Stimulated activated naive CD8-positive, alpha-beta T cell treated with anti-CD3 and anti-CD28 coated beads, Interleukin-15, amount 100 ng/mL, for 72 hours (primary cell): ENCODE measurements around the gene ZNF366.

Source experiments
- ATAC-seq: fragments of 150-1000 bp; cut with Tn5 transposase; 2 replicates; pipeline ENCODE4 v1.10.0; 2021; ENCODE audit warnings: mild to moderate bottlenecking, moderate library complexity
- DNase-seq, 2 donors: peaks; one replicate each; pipeline ENCODE4 v3.0.0; 2021 to 2022
- H3K27ac Mint-ChIP-seq, 2 donors: one replicate each; pipeline ENCODE4 v1.8.0; 2022; ENCODE audit warnings: mild to moderate bottlenecking in 2 of 2, mixed read lengths in 2 of 2, moderate library complexity in 2 of 2
- H3K27me3 Mint-ChIP-seq: one replicate; pipeline ENCODE4 v1.8.0; 2022; ENCODE audit warnings: mixed read lengths
- H3K4me1 Mint-ChIP-seq: one replicate; pipeline ENCODE4 v1.8.0; 2022; ENCODE audit warnings: mild to moderate bottlenecking, mixed read lengths
- H3K4me3 Mint-ChIP-seq, 2 donors: one replicate each; pipeline ENCODE4 v1.8.0; 2022; ENCODE audit warnings: mild to moderate bottlenecking in 2 of 2, mixed read lengths in 2 of 2, moderate library complexity in 1 of 2
- H3K9me3 Mint-ChIP-seq, 2 donors: one replicate each; pipeline ENCODE4 v1.8.0; 2022; ENCODE audit warnings: mixed read lengths in 2 of 2

The ZNF366 gene

GRCh38 chr5:72508241-72509170, 1.3 kb upstream of the ZNF366 start:
- no peak for DNase-seq
- H3K9me3 Mint-ChIP-seq, result no peaks in the 10 kb centered on the region
- no peak overlapping the region for H3K4me3 Mint-ChIP-seq
- no peak for ATAC-seq
- peaks cover 7% of the 10 kb centered on the region for H3K4me1 Mint-ChIP-seq
- H3K27me3 Mint-ChIP-seq, result peaks cover 68% of the 10 kb centered on the region
- peak overlapping the region in 1 of 2 donors; percentile 49 for H3K27ac Mint-ChIP-seq

DNA sequence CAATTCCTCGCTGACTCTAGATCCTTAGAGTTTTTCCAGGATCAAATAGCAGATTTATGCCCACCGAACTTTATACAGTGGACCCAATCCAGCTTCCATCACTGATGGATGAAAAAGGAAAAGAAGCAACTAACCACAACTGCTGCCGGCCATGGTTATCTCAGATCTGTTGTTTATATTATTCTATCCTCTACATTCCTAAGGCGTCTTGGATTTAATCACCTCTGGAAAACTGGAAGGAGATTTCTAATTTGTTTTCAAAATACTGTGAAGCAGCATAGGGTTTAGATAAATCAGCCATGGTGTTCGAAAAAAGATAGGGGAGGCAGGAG, 663 bp upstream of the ZNF366 start:
- Mint-ChIP-seq H3K4me1 (peaks cover 7% of the 10 kb centered on the region), H3K9me3 (no peaks in the 10 kb centered on the region), H3K4me3 (no peak overlapping the region), H3K27ac (no peak overlapping the region), H3K27me3 (peaks cover 65% of the 10 kb centered on the region)
- ATAC-seq (no peak), DNase-seq (no peak)

- H3K9me3 Mint-ChIP-seq, result no peaks in the 10 kb centered on the region
- peaks cover 48% of the 10 kb centered on the region for H3K27me3 Mint-ChIP-seq
- ATAC-seq (no peak), DNase-seq (no peak)
- peaks cover 6% of the 10 kb centered on the region for H3K4me1 Mint-ChIP-seq
- H3K27ac Mint-ChIP-seq, result no peak overlapping the region
- no peak overlapping the region for H3K4me3 Mint-ChIP-seq
Measured at GRCh38 chr5:72506158-72506549, 1.1 kb downstream of the ZNF366 start.

- ATAC-seq (no peak), DNase-seq (no peak)
- H3K27ac Mint-ChIP-seq, result no peak overlapping the region
- H3K27me3 Mint-ChIP-seq, result peaks cover 46% of the 10 kb centered on the region
- no peak overlapping the region for H3K4me3 Mint-ChIP-seq
- no peaks in the 10 kb centered on the region for H3K9me3 Mint-ChIP-seq
- H3K4me1 Mint-ChIP-seq, result peaks cover under 1% of the 10 kb centered on the region
Measured at GRCh38 chr5:72505539-72506157, 1.6 kb downstream of the ZNF366 start.

DNA sequence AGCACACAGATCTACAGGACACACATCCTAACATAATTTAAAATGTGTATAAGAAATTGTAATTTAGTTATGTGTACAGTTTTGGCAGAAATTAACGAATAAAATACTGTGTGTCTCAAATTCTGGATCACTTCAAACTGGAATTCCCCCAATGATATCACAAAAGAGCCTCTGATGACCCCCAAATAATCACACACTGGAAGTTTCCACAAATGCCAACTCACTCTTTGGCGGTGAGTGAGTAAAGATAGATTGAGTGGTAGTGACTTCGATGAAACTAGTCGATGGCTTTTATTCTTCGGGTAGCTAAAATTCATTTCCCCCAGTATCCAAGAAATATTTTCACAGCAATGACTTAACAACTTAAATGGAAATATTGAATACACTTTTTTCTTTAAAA, 2.2 kb downstream of the ZNF366 start:
- Mint-ChIP-seq H3K27ac (no peak overlapping the region), H3K4me3 (no peak overlapping the region), H3K9me3 (no peaks in the 10 kb centered on the region), H3K27me3 (peaks cover 46% of the 10 kb centered on the region), H3K4me1 (no peaks in the 10 kb centered on the region)
- no peak for ATAC-seq
- no peak for DNase-seq

DNA sequence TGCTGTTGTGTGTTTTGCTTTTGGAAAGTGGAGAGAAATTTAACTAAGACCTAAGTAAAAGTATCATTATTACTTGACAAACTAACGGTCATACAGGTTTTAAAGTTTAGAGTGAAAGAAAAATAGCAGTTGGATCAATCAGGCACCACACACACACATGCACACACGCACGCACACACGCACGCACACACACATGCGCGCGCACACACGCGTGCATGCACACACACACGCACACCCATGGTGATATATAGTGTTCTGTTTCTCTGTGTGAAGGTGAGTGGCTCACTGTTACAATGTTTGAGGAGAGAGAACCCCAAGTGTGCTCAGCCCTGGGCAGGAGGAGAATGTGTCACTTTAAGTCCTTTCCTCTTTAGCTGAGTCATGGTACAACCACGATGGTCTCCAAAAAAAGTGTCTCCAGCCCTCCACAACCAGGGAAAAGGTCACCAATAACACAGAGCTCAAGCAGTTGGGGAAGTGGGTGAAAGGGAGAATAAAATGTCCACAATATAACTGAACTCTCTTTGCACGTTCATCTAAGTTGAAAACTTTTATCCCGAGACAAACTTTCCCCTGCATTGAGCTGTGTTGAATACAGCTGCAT, 3.2 kb downstream of the ZNF366 start:
- peaks cover 46% of the 10 kb centered on the region for H3K27me3 Mint-ChIP-seq
- H3K27ac Mint-ChIP-seq, result no peak overlapping the region
- H3K4me3 Mint-ChIP-seq, result no peak overlapping the region
- DNase-seq (no peak), ATAC-seq (no peak)
- H3K4me1 Mint-ChIP-seq, result no peaks in the 10 kb centered on the region
- no peaks in the 10 kb centered on the region for H3K9me3 Mint-ChIP-seq

DNA sequence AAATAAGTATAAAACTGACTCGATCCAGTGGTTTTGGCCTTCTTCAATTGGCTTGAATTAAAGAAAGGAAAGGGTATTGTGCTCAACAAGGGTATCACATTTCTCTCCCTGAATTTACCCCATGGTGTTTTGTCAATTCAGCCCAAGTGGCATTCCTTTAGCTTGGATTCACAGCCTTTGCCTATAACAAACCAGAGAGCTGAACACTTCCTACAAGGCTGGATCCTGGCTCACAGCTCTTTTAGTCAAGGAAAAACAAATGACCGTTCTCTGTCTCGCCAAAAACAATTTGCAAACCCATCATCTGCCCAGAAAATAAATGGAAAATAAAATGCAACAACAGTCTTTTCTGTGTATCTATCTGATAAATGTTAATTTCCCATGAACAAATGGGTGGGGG, 5.7 kb downstream of the ZNF366 start:
- Mint-ChIP-seq H3K4me1 (no peaks in the 10 kb centered on the region), H3K4me3 (no peak overlapping the region), H3K9me3 (no peaks in the 10 kb centered on the region), H3K27me3 (peaks cover 39% of the 10 kb centered on the region), H3K27ac (no peak overlapping the region)
- no peak for ATAC-seq
- no peak for DNase-seq

GRCh38 chr5:72499730-72500129, 7.5 kb downstream of the ZNF366 start:
- Mint-ChIP-seq H3K27ac (no peak overlapping the region), H3K9me3 (no peaks in the 10 kb centered on the region), H3K4me3 (no peak overlapping the region), H3K4me1 (no peaks in the 10 kb centered on the region), H3K27me3 (peaks cover 42% of the 10 kb centered on the region)
- ATAC-seq (no peak), DNase-seq (no peak)

GRCh38 chr5:72499090-72499489, 8.1 kb downstream of the ZNF366 start:
- Mint-ChIP-seq H3K4me3 (no peak overlapping the region), H3K4me1 (no peaks in the 10 kb centered on the region), H3K9me3 (no peaks in the 10 kb centered on the region), H3K27me3 (peaks cover 41% of the 10 kb centered on the region), H3K27ac (no peak overlapping the region)
- ATAC-seq (no peak), DNase-seq (no peak)

DNA sequence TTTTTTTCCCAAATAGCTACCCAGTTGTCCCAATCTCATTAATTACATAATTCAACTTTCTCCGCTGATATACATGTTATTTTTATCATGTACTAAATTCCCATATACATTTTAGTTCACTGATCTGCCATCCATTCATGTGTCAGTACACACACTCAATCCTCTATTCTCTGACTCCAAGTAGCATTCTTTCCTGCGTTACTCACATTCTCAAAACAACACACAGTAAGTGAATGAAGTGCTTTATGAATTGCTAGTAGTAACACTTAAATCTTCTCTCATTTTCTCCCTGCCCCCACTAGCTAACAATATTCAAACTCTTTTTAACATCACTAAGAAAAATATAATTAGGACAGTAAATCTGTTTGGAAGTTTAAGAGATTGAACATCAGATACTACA, 8.9 kb downstream of the ZNF366 start:
- H3K27ac Mint-ChIP-seq, result no peak overlapping the region
- ATAC-seq (no peak), DNase-seq (no peak)
- H3K4me1 Mint-ChIP-seq, result no peaks in the 10 kb centered on the region
- H3K9me3 Mint-ChIP-seq, result no peaks in the 10 kb centered on the region
- no peak overlapping the region for H3K4me3 Mint-ChIP-seq
- H3K27me3 Mint-ChIP-seq, result peaks cover 33% of the 10 kb centered on the region

- Mint-ChIP-seq H3K27me3 (peaks cover 33% of the 10 kb centered on the region), H3K4me3 (no peak overlapping the region), H3K4me1 (no peaks in the 10 kb centered on the region), H3K9me3 (no peaks in the 10 kb centered on the region), H3K27ac (no peak overlapping the region)
- ATAC-seq (no peak), DNase-seq (no peak)
Measured at GRCh38 chr5:72497823-72498222, 9.4 kb downstream of the ZNF366 start.

DNA sequence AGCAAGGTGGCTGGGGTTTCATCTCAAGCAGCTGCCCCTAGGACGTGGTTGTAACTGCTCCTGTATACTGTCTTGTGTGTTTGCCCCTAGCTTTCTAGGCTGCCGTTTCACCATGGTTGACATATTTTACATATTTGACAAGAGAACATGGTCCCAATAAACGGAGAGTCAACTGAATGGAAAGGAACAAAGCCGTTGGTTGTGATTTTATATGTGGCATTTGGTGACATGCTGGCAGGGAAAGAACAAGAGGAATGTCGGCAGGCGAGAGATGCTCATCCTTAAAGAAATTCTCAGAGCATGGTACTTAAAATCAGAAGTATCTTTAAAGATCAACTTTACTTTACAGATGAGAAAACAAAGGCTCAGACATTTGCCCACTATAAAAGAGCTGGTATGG, 11.8 kb downstream of the ZNF366 start:
- Mint-ChIP-seq H3K27me3 (peaks cover 41% of the 10 kb centered on the region), H3K9me3 (no peaks in the 10 kb centered on the region), H3K4me1 (no peaks in the 10 kb centered on the region), H3K4me3 (no peak overlapping the region), H3K27ac (no peak overlapping the region)
- ATAC-seq, result no peak
- no peak for DNase-seq

DNA sequence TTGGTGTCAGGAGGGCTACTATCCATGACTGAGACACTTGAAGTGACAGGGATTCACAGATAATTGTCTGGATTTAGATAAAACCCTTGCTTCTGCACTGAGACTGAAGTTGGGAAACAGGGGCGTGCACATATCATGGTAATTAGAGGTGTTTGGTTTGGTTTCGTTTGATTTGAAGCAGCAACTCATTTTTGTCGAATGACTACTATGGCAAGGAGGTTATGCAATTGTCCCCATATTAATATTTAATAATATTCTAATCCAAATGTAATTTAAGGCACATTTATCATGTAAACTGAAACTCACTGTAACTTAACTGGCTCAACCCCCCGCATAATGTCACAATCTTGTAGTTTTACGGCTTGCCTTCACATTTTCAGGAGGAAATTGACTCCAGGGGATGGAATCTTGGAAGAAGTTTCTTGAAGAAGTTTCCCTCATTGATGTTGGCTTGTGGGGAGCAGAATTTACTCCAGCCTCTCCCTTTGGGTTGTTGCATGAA, 12.5 kb downstream of the ZNF366 start:
- Mint-ChIP-seq H3K9me3 (no peaks in the 10 kb centered on the region), H3K27ac (no peak overlapping the region), H3K4me1 (no peaks in the 10 kb centered on the region), H3K4me3 (no peak overlapping the region), H3K27me3 (peaks cover 33% of the 10 kb centered on the region)
- no peak for ATAC-seq
- DNase-seq, result no peak

DNA sequence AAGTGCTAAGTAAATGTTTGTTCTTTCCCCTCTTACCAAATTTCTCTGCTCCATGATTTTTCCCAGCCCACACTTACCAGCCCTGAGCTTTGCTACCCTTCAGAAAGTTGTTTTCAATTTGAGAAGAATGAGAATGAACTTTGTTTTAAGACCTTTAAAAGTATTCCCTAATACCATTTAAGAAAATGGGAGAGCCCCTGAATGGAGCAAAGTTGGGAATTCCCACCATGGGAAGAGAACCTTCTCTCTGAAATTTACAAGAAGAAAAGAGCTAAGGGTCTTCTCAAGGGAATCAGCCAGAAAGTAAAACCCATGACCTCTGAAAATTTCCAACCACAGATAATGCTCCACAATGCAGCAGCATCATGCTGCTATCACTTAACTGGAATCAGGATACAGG, 17.7 kb downstream of the ZNF366 start:
- no peaks in the 10 kb centered on the region for H3K4me1 Mint-ChIP-seq
- peaks cover 19% of the 10 kb centered on the region for H3K27me3 Mint-ChIP-seq
- H3K4me3 Mint-ChIP-seq, result no peak overlapping the region
- DNase-seq (no peak), ATAC-seq (no peak)
- H3K9me3 Mint-ChIP-seq, result no peaks in the 10 kb centered on the region
- H3K27ac Mint-ChIP-seq, result no peak overlapping the region

- no peak for ATAC-seq
- no peak overlapping the region for H3K27ac Mint-ChIP-seq
- no peaks in the 10 kb centered on the region for H3K4me1 Mint-ChIP-seq
- no peak for DNase-seq
- no peaks in the 10 kb centered on the region for H3K9me3 Mint-ChIP-seq
- no peak overlapping the region for H3K4me3 Mint-ChIP-seq
- H3K27me3 Mint-ChIP-seq, result peaks cover 19% of the 10 kb centered on the region
Measured at GRCh38 chr5:72488756-72489155, 18.5 kb downstream of the ZNF366 start.

DNA sequence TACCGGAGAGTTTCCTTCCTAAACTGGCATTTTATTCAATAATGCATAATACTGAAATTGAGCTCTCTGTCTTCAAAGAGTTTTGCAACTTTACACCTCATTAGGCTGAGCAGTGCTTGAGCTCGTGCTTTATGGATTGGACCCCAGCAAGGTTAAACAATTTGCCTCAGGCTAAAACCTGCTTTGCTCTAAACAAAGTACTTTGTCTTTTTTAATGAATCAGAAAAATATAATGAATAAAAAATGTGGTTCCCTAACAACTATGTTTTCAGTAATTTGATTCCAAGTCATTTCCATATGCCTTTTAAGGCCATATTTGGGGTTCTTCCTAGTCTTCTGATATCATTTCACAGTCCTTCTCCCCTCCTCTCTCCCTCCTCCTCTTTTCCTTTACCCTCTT, 20.0 kb downstream of the ZNF366 start:
- ATAC-seq, result no peak
- no peak overlapping the region for H3K27ac Mint-ChIP-seq
- no peaks in the 10 kb centered on the region for H3K9me3 Mint-ChIP-seq
- DNase-seq, result no peak
- no peak overlapping the region for H3K4me3 Mint-ChIP-seq
- no peaks in the 10 kb centered on the region for H3K4me1 Mint-ChIP-seq
- peaks cover 19% of the 10 kb centered on the region for H3K27me3 Mint-ChIP-seq
